Fibroblast of gingiva (primary cell): ENCODE results near the gene SEPSECS.

Experiments used
- DNase-seq: peaks from one replicate; pipeline ENCODE4 v3.0.0-alpha.2; 2011; ENCODE audit warnings: low read depth

SEPSECS gene

DNA sequence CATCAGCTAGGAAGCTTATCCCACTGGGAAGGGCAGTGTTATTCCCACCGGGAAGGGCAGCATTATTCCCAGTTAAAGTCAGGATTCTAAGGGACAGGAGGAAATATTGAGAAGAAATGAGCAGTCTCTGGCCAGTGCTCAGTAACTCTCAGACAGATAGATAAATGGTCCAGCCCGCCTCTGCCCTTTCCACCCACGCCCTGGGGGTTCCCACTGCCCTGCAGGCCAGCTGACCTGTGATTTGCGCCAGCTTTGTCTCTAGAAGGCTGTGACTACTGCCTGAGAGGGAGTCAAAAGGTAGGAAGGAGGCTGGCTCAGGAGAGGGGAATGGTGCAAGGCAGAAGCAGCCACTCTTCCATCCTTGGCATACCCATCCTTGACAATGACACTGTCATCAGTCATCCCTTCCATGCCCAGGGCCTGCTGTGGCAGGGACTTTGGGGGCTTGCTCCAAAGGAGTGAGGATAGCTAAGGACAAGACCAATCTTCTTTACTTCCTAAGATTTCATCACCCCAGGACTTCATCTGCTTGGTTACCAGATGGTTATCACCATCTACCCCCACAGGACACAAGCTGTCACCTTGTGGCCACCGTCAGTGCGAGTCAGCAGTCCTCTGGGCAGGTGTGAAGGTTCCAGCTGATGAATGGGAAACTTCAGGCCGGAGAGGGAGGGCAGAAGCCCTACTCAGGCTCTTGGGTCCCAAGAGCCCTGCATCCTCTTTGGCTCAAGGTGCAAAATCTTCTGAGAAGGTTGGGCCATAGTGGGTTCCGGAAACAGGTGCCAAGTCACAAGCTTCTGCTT lies 49.5 kb downstream of the SEPSECS start:
- no peak for DNase-seq

DNA sequence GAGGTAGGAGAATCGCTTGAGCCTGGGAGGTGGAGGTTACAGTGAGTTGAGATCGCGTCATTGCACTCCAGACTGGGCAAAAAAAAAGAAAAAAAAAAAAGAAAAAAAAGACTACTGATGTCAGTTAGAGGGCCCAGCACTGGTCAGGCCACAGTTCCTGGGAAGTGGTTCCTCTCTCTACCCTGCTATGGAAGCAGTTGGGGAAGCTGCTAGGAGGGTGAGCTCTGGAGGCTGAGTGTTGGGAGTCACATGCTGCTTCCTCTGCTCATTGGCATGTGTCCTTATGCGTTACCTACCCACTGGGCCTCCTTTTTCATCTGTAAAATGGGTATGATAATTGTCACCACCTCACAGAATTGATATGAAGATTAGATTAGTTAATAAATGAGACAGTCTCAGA lies 50.7 kb downstream of the SEPSECS start:
- DNase-seq: no peak

- DNase-seq: no peak
Observed at GRCh38 chr4:25108556-25108955, 51.7 kb downstream of the SEPSECS start.

DNA sequence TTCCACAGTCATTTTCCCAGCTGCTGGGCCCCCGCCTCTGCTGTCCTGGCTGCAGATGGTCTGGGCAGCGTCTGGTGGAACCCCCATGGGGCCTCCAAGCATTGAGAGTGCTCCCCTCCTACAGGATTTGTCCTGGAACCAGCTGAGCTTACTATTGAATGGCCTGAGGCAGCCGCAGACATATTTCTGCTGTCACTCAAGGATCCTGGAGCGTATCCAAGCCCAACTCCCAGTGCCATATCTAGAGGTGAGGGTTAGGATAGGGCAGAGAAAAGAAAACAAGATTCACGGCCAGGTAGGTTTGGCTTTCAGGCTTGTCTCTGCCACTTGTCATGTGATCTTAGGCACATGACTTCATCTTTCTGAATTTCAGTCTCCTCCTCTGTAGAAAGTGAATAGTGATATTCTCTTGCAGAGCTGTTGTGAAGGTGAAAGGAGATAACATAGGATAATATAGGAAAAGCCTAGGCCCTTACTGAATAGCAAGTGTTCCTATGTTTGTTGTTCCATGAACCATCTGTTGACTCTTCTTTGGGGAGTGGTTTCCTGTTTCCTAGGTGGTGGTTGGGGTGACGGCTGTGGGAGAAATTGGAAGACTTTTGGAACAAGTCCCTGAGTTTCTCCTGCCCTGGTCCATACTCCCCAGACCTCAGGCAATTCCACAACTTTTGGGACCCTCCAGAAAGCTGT lies 52.3 kb downstream of the SEPSECS start:
- DNase-seq: no peak

- no peak for DNase-seq
Observed at GRCh38 chr4:25106363-25107151, 53.7 kb downstream of the SEPSECS start.

DNA sequence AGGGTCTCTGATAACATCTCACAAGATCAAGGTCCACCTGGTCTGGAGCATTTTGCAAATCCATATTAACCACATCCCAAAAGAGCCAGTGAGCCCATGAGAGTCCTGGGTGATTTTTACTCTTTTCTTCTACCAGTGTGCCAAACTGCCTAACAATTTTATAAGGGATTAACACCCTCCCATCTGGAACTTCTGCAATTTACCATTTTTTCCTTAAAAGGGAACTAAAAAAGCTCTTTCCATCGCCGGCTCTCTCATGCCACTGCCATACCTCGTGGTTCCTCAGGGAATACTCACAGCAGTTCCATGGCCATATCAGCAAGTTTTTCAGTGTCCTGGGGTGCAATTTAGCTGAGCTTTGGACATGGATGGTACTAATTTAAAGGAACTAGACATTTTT lies 55.7 kb downstream of the SEPSECS start:
- no peak for DNase-seq

- no peak for DNase-seq
Observed at GRCh38 chr4:25103418-25103817, 56.8 kb downstream of the SEPSECS start.

DNA sequence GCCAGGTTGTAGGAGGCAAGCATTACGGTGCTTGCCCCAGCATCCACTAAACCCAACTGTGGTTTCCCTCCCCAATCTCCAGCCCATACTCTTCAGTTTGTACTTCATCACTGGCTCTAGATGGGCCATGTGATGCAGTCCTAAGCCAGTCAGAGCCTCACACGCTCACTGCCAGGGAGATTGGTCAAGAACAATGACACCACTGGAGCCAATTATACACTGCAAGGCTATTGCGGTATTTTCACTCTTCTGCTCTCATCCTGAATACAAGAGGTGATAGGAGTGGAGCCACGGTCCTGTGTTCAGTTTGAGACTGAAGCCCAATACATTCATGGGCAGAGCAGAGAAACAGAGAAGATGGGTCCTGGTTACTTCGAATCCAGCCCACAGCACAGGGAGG lies 58.4 kb downstream of the SEPSECS start:
- no peak for DNase-seq

DNA sequence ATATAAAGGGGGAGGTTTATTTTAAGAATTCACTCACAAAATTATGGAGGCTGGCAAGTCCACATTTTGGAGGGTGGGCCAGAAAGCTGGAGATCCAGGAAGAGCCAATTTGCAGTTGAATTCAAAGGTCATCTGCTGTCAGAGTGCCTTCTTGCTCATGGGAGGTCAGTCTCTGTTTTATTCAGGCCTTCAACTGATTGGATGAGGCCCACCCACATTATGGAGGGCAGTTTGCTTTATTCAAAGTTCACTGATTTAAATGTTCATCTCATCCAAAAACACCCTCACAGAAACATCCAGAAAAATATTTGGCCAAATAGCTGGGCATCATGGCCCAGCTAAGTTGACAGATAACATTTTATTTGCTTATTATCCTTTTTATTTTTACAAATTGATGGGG lies 59.5 kb downstream of the SEPSECS start:
- no peak for DNase-seq

- DNase-seq: no peak
Observed at GRCh38 chr4:25100021-25100555, 60.2 kb downstream of the SEPSECS start.

DNA sequence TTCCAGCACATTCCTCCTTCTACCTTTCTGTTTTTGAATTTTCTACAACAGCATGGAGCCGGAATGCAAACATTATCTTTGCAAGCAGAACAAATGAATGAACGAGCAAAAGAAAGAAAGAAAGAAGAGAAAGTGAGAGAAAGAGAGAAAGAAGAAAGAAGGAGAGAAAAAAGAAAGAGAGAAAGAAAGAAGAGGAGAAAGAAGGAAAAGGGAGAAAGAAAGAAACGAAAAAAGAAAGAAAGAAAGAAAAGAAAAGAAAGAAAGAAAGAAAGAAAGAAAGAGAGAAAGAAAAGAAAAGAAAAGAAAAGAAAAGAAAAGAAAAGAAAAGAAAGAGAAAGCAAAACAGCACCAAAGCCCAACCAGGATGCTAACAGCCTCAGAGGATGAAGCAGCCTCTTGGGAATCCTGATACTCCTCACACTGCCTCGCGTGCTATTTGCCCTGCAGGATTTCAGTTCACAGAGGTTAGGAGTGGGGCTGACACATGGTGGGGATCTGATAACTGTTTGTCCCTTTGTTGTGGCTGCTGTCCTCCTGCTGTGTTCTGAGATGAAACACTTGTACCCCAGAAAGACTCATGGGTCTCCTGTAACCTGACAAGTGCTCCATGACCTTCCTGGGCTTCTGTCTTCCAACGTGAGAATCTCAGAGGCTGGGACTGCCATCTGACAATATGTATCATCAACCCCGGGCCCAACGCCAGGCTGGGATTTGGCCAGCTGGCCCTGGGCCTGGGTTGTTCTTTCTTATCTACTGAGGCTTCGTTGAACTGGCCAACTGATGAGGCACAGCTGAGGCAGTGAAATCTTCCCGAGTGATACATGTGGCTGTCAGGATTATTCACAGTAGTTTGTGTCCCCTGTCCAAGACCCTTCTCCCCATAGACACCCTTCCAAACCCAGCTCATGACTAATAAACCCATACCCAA lies 61.0 kb downstream of the SEPSECS start:
- no peak for DNase-seq

- DNase-seq: no peak
Observed at GRCh38 chr4:25096981-25097443, 63.2 kb downstream of the SEPSECS start.

- no peak for DNase-seq
Observed at GRCh38 chr4:25096251-25096980, 63.8 kb downstream of the SEPSECS start.

- no peak for DNase-seq
Observed at GRCh38 chr4:25095837-25096236, 64.4 kb downstream of the SEPSECS start.

DNA sequence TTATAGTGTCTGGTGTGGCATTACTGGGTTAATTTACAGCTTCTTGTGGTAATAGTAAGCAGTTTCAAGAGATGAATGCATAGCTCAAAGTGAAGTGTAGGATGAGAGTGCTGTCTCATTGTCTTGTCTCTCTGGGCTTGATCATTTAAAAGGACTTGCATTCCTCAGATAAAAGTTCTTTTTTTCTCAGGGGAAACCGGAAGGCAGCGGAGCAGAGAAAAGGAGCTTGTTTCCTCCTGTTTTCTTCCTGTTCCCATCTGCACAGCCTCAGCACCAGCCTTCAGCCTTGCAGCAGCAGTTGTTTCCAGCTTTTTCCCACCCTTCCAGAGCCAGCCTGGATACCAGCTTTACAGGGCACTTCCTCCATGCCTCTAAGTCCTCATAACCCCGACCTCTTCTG lies 68.1 kb downstream of the SEPSECS start:
- DNase-seq: no peak

- no peak for DNase-seq
Observed at GRCh38 chr4:25090516-25090915, 69.7 kb downstream of the SEPSECS start.

DNA sequence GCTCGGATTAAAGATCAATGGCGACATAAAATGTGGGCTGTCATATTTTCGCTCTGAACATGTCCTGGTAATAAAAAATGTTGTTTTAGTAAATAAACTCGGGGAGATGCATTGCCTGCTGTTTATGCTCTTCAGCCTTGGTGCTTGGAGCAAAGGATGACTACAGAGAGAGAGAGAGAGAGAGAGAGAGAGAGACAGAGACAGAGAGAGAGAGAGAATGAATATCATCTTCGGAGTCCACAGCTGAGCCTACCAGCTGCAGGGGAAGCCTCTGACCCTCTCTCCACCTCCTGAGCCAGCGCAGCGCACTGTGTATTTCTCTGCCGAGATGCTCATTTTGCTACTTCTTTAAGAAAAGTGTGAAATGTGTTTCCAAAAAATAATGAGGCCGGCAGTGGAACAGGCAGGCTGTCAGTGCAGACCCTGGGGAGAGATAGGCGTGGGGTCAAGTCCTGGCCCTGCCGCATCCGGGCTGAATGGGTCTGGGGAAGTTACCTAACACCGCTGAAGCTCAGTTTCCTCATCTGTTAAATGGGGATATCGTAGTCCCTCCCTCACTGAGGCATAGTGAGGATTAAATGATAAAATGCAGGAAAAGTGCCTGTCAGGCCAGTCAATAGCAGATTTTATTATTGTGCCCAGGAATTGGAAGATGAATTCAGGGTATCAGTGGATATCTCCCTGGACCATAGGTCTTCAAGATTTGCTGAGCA lies 71.0 kb downstream of the SEPSECS start:
- no peak for DNase-seq

GRCh38 chr4:25088093-25088952 lies 71.9 kb downstream of the SEPSECS start:
- no peak for DNase-seq

GRCh38 chr4:25085671-25086070 lies 74.6 kb downstream of the SEPSECS start:
- DNase-seq: no peak
